ENCODE results near the gene PTPRN2.
"Not testable (repeated sequence)": the region's sequence is repeated elsewhere in the genome, so short reads cannot be mapped to it uniquely, and the experiment has no call there.

PTPRN2 gene

GRCh38 chr7:158536871-158537515 lies 50.6 kb downstream of the PTPRN2 start:
- FAIRE-seq (no peak), DNase-seq (ENCODE audit: insufficient read length, low spot score) (no peak)

GRCh38 chr7:158535079-158535478 lies 52.5 kb downstream of the PTPRN2 start:
- FAIRE-seq = no peak

GRCh38 chr7:158534598-158534997 lies 53.0 kb downstream of the PTPRN2 start:
- FAIRE-seq (no peak), DNase-seq (ENCODE audit: insufficient read length, low spot score) (no peak)

More at GRCh38 chr7:158535079-158535478, 52.5 kb downstream of the PTPRN2 start:
- DNase-seq (ENCODE audit: insufficient read length, low spot score) = no peak

GRCh38 chr7:158534134-158534515 lies 53.5 kb downstream of the PTPRN2 start:
- not testable (repeated sequence) for DNase-seq (ENCODE audit: insufficient read length, low spot score); FAIRE-seq

GRCh38 chr7:158533386-158534133 lies 54.1 kb downstream of the PTPRN2 start:
- DNase-seq (ENCODE audit: insufficient read length, low spot score) (no peak), FAIRE-seq (no peak)

- FAIRE-seq (no peak), DNase-seq (ENCODE audit: insufficient read length, low spot score) (no peak)
These were observed 55.5 kb downstream of the PTPRN2 start for GRCh38 chr7:158532093-158532627.

GRCh38 chr7:158531661-158532060 lies 56.0 kb downstream of the PTPRN2 start:
- DNase-seq (ENCODE audit: insufficient read length, low spot score) = no peak
- no peak for FAIRE-seq

GRCh38 chr7:158530800-158531609 lies 56.6 kb downstream of the PTPRN2 start:
- FAIRE-seq (no peak), DNase-seq (ENCODE audit: insufficient read length, low spot score) (no peak)

GRCh38 chr7:158529181-158530096 lies 58.2 kb downstream of the PTPRN2 start:
- FAIRE-seq (peak; percentile 60), DNase-seq (ENCODE audit: insufficient read length, low spot score) (no peak)

GRCh38 chr7:158527915-158528502 lies 59.6 kb downstream of the PTPRN2 start:
- FAIRE-seq (no peak), DNase-seq (ENCODE audit: insufficient read length, low spot score) (no peak)

GRCh38 chr7:158527495-158527894 lies 60.1 kb downstream of the PTPRN2 start:
- no peak for DNase-seq (ENCODE audit: insufficient read length, low spot score)
- FAIRE-seq = no peak

GRCh38 chr7:158527038-158527437 lies 60.6 kb downstream of the PTPRN2 start:
- no peak for DNase-seq (ENCODE audit: insufficient read length, low spot score)
- FAIRE-seq = no peak

- FAIRE-seq = no peak
- DNase-seq (ENCODE audit: insufficient read length, low spot score) = no peak
These were observed 61.1 kb downstream of the PTPRN2 start for GRCh38 chr7:158526531-158526930.

- DNase-seq (ENCODE audit: insufficient read length, low spot score) = no peak
These were observed 61.8 kb downstream of the PTPRN2 start for GRCh38 chr7:158525648-158526484.

GRCh38 chr7:158524749-158525635 lies 62.6 kb downstream of the PTPRN2 start:
- DNase-seq (ENCODE audit: insufficient read length, low spot score) = no peak
- FAIRE-seq = no peak

More at GRCh38 chr7:158525648-158526484, 61.8 kb downstream of the PTPRN2 start:
- FAIRE-seq = no peak

GRCh38 chr7:158524286-158524685 lies 63.3 kb downstream of the PTPRN2 start:
- DNase-seq (ENCODE audit: insufficient read length, low spot score); FAIRE-seq: not testable (repeated sequence)

GRCh38 chr7:158523877-158524276 lies 63.7 kb downstream of the PTPRN2 start:
- DNase-seq (ENCODE audit: insufficient read length, low spot score); FAIRE-seq: not testable (repeated sequence)
